HepG2 (cell line): ENCODE results near the gene KLHL17. TPM values are rescaled to one million over a fixed set of nuclear protein-coding genes. Genes with fewer than 3 reads are reported as not detected.

Source experiments
- DMAP1 ChIP-seq: IDR thresholded peaks from 2 replicates; pipeline ENCODE4 v1.6.1; 2016
- FOXA3 ChIP-seq: IDR thresholded peaks from 2 replicates; pipeline ENCODE4 v1.6.1; 2016; ENCODE audit warnings: missing genetic modification reagents, missing compliant biosample characterization
- HMGXB3 ChIP-seq: sonication (generic); formaldehyde crosslinking; IDR thresholded peaks from 2 replicates; pipeline ENCODE4 v1.4.0; 2020; ENCODE audit warnings: missing genetic modification reagents, borderline replicate concordance
- MAX ChIP-seq: IDR thresholded peaks from 2 replicates; pipeline ENCODE4 v1.6.1; 2012; ENCODE audit warnings: inconsistent platforms
- NRL ChIP-seq: sonication (generic); formaldehyde crosslinking; IDR thresholded peaks from 2 replicates; pipeline ENCODE4 v1.5.0; 2020; ENCODE audit warnings: missing genetic modification reagents, mild to moderate bottlenecking, moderate library complexity, borderline replicate concordance
- TEAD3 ChIP-seq: optimal IDR thresholded peaks from 2 replicates; pipeline ENCODE3; 2016; ENCODE audit warnings: borderline replicate concordance
- THAP11 ChIP-seq: IDR thresholded peaks from 2 replicates; pipeline ENCODE4 v1.6.1; 2016; ENCODE audit warnings: missing biosample characterization, missing genetic modification reagents
- YEATS2 ChIP-seq: sonication (generic); formaldehyde crosslinking; IDR thresholded peaks from 2 replicates; pipeline ENCODE4 v1.4.0; 2020; ENCODE audit warnings: missing genetic modification reagents, borderline replicate concordance
- ZBTB40 ChIP-seq, 2 experiments: fragments of 450-650 bp in 1 of 2; sonication (generic) in 1 of 2; formaldehyde crosslinking in 1 of 2; IDR thresholded peaks; 2 replicates each; pipeline versions ENCODE4 v1.6.1 to v1.8.0; 2016 to 2022; ENCODE audit warnings: antibody characterized with exemption in 1 of 2, mild to moderate bottlenecking in 1 of 2, missing genetic modification reagents in 1 of 2
- ZBTB7B ChIP-seq: sonication (generic); formaldehyde crosslinking; IDR thresholded peaks from 2 replicates; pipeline ENCODE4 v1.4.0; 2020; ENCODE audit warnings: missing genetic modification reagents
- ZNF10 ChIP-seq: sonication (generic); formaldehyde crosslinking; IDR thresholded peaks from 2 replicates; pipeline ENCODE4 v1.4.0; 2020; ENCODE audit warnings: mild to moderate bottlenecking, low read depth, missing genetic modification reagents, borderline replicate concordance
- ZNF598 ChIP-seq: sonication (generic); formaldehyde crosslinking; IDR thresholded peaks from 2 replicates; pipeline ENCODE4 v1.5.1; 2020; ENCODE audit warnings: mild to moderate bottlenecking, missing genetic modification reagents, borderline replicate concordance
- ZSCAN31 ChIP-seq: sonication (generic); formaldehyde crosslinking; IDR thresholded peaks from 2 replicates; pipeline ENCODE4 v1.5.0; 2020; ENCODE audit warnings: low read depth, mild to moderate bottlenecking, missing genetic modification reagents
- polyA plus RNA-seq, 8 experiments: library from polyadenylated mRNA; depleted of rRNA in 3 of 8; stranded (reverse) in 7 of 8; unstranded in 1 of 8; fragments of >200 nt; fragmentation: Illumina TruSeq in 4 of 8; extraction: Trizol in 4 of 8; gene quantifications; 2 replicates each; pipeline versions ENCODE4 v1.2.1 to v1.2.3, GENCODE V29; 2011 to 2016; ENCODE audit warnings: low read depth in 4 of 8, missing spikeins in 1 of 8, mixed read lengths in 1 of 8; ENCODE audit not compliant: insufficient read depth in 1 of 8
- total RNA-seq, 5 experiments: library from RNA; depleted of rRNA; stranded (reverse); fragments of >200 nt; fragmentation: Illumina TruSeq; extraction: Trizol; gene quantifications; 2 replicates each; pipeline ENCODE4 v1.2.3, GENCODE V29; 2016; ENCODE audit warnings: low read depth in 1 of 5
- TF ChIP-seq, protein P1 (sequence below): sonication (generic); formaldehyde crosslinking; IDR thresholded peaks from 2 replicates; pipeline ENCODE4 v1.4.0; 2020; ENCODE audit warnings: mild to moderate bottlenecking, missing genetic modification reagents

Gene KLHL17
- total and polyA plus RNA-seq, 2 of the 13 experiments (the other 11 are each of a cell fraction or from before 2014, with no cell fraction given) = 9.3 to 24.7 TPM

DNA sequence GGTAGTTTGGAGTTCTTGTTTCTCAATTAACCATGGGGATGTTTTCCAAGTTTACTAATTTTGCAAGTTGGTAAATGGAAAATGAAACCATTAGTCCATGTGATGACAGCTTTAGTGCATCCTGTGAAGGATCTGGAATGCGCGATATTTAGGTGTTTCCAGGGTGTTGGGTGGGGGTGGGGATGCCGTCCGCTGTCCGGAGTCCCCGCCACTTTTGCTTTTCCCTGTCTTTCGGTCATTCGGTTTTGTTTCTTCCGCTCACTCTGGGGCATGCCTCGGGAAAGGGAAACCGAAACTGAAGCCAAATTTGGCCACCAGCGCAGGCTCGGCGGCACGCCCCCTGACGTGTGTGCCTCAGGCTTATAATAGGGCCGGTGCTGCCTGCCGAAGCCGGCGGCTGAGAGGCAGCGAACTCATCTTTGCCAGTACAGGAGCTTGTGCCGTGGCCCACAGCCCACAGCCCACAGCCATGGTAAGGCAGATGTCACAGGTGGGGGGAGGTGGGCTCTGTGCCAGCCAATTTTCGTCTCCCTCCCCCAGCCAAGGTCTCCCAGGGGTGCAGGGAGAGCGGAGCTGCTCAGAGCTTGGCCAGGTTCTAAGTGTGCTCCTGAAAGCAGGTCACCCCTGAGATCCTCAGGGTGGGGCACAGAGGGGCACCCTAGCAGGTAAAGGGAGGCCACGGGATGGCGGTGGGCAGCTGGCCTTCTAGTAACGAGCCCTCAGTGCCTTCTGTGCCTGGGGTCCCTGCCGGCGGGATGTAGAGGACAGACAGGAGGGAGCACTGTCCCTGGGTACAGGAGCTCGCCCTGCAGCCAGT lies 52.9 kb downstream of the KLHL17 start, which contains the start of gene ISG15 (continued):
- 0 out of 2 replicates have a peak, but pooled peaks have one; percentile 29 for TF ChIP-seq NRL
- TF ChIP-seq ZBTB40 (IDR thresholded peaks at IDR 0.05) = no peak
- 0 out of 2 replicates have a peak, but pooled peaks have one; percentile 14 for TF ChIP-seq ZBTB40 (CRISPR knock-in tag; IDR thresholded peaks at IDR 0.05)
- no peak for TF ChIP-seq ZNF10 (CRISPR knock-in tag)
- peak; percentile 32; the same call in 1 of the 2 replicates for TF ChIP-seq FOXA3
- TF ChIP-seq, protein P1, sequence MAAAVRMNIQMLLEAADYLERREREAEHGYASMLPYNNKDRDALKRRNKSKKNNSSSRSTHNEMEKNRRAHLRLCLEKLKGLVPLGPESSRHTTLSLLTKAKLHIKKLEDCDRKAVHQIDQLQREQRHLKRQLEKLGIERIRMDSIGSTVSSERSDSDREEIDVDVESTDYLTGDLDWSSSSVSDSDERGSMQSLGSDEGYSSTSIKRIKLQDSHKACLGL = peak; percentile 70
- peak; percentile 37; the same call in 1 of the 2 replicates for TF ChIP-seq HMGXB3 (CRISPR knock-in tag)
- 0 out of 2 replicates have a peak, but pooled peaks have one; percentile 32 for TF ChIP-seq DMAP1
- TF ChIP-seq ZBTB7B (CRISPR knock-in tag) = peak; percentile 47; the same call in 1 of the 2 replicates
- TF ChIP-seq YEATS2 (CRISPR knock-in tag) = peak; percentile 35; the same call in 1 of the 2 replicates
- TF ChIP-seq ZSCAN31 (CRISPR knock-in tag) = peak; percentile 73; the same call in 1 of the 2 replicates
- TF ChIP-seq ZNF598 = peak; percentile 45; the same call in 1 of the 2 replicates
- TF ChIP-seq TEAD3 (CRISPR knock-in tag) = peak; percentile 85
- peak; percentile 78 for TF ChIP-seq THAP11 (CRISPR knock-in tag)
- no peak for TF ChIP-seq MAX
